GM18951 (cell line): Measurements from ENCODE around the gene SRSF7.
"Not testable (repeated sequence)": the region's sequence is repeated elsewhere in the genome, so short reads cannot be mapped to it uniquely, and the experiment has no call there.

Experiments
- POLR2A ChIP-seq: IDR thresholded peaks from 4 replicates; pipeline ENCODE4 v1.6.1; 2011; ENCODE audit warnings: mild to moderate bottlenecking; ENCODE audit not compliant: insufficient read length, insufficient read depth; ENCODE audit errors: extremely low read depth
- in situ Hi-C: fragments of 300-500 bp; cut with MboI; formaldehyde crosslinking; loops from one replicate; pipeline ENCODE4 v1.12.0; 2022; ENCODE audit warnings: low sequenced_read_pairs, mixed read lengths, inconsistent platforms; ENCODE audit not compliant: unreplicated experiment

SRSF7 gene

GRCh38 chr2:38750891-38751595 is at the start of gene SRSF7:
Gene SRSF7 (minus strand): TSS chr2:38751361. CDS start chr2:38751256, 105 bp downstream.
- in situ Hi-C loops, result no loop called here
- TF ChIP-seq POLR2A, result peak; percentile 100

DNA sequence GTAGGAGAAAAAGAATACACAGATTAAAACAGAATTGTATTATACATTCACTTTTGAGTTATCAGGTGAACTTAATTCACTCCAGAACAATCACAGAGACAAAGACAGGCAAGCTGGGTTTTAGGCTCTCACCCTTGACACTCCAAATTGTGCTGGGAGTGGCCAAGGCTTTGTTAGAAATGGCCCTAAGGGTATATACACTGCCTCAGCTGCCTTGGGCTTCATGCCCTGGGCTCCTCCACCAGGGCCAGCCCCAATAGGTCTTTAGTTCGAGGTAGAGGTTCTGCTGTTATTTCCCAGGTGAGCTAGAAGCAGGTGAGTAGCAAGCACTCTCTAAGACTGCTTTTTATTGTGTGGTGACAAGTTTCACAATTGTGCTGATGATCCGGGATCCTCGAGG is 46.8 kb upstream of the SRSF7 start:
- no peak for TF ChIP-seq POLR2A
- in situ Hi-C loops, result no loop called here

DNA sequence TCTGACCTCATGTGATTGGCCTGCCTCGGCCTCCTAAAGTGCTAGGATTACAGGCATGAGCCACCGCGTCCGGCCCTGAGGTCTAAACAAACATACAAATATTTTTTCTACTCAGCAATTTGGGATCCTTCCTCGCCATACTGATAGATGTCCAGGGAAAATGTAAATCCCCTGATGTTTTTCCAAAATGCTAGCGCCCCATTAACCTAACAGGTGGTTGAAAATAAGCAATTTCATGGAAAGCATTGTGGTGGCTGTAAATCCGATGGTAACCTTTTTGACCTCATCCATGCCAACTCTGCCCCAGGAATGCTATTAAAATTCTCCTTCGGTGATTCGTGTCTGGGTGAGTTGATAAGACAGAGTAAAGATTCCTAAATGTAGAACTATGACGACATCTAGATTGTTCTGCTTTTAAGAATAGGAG is 46.1 kb upstream of the SRSF7 start:
- TF ChIP-seq POLR2A, result no peak
- in situ Hi-C loops, result no loop called here

GRCh38 chr2:38795016-38795415 is 43.9 kb upstream of the SRSF7 start:
- in situ Hi-C loops, result not testable (repeated sequence)

- TF ChIP-seq POLR2A, result no peak
- in situ Hi-C loops, result no loop called here
Measured at GRCh38 chr2:38794235-38794946, 43.2 kb upstream of the SRSF7 start.

DNA sequence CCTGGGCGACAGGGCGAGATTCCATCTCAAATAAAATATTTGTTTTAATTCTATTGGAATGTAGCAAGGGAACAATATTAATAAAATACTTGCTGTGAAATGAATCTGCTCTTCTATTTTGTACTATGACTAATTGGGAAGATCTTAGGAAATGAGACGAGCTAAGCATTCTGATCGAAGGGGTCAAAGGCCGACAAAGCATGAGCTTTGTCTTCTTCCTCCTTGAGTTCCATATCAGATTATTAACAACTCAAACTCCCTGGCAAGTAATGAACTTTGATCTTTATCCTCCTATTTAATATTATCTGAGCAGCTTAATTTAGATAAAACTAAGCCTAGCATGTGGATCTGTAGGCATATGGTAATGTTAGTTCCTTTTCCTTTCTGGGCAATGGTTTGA is 42.4 kb upstream of the SRSF7 start:
- in situ Hi-C loops, result no loop called here
- no peak for TF ChIP-seq POLR2A

- in situ Hi-C loops, result no loop called here
- no peak for TF ChIP-seq POLR2A
Measured at GRCh38 chr2:38792751-38793150, 41.6 kb upstream of the SRSF7 start.

DNA sequence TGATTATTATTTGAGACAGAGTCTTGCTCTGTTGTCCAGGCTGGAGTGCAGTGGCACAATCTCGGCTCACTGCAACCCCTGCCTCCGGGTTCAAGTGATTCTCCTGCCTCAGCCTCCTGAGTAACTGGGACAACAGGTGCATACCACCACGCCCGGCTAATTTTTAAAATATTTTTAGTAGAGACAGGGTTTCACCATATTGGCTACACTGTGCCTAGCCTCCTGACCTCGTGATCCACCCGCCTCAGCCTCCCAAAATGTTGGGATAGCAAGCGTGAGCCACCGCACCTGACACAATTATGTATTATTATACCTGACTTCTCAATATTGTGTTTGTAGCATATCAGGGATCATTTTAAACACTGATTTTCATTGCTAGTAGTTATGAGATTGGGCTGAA is 41.2 kb upstream of the SRSF7 start:
- in situ Hi-C loops, result not testable (repeated sequence)

GRCh38 chr2:38791744-38792143 is 40.6 kb upstream of the SRSF7 start:
- in situ Hi-C loops, result no loop called here
- TF ChIP-seq POLR2A, result no peak

DNA sequence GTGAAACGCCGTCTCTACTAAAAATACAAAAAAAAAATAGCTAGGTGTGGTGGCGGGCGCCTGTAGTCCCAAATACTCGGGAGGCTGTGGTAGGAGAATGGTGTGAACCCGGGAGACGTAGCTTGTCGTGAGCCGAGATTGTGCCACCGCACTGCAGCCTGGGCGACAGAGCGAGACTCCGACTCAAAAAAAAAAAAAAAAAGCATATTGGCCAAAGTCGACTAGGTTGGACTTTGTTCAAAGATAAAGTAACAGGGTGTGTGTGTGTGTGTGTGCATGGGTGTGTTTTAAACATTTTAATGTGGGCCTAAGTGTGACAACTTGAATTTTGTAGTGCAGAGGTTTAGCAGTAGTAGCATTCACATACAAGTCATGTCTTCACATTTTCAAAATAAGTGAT is 38.5 kb upstream of the SRSF7 start:
- in situ Hi-C loops, result no loop called here
- no peak for TF ChIP-seq POLR2A

DNA sequence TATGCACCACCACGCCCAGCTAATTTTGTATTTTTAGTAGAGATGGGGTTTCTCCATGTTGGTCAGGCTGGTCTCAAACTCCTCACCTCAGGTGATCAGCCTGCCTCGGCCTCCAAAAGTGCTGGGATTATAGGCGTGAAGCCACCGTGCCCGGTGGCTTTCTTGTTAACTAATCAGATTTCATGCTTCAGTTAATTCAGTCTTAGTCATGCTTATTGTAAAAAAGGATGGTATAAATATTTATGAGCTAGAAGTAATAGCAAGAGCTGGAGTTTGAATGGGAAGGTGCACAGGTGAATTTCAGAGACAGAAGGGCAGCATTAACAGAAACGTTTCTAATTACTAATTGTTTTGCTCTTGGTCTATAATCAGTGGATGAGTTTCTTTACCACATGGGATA is 37.1 kb upstream of the SRSF7 start:
- in situ Hi-C loops, result no loop called here
- no peak for TF ChIP-seq POLR2A

DNA sequence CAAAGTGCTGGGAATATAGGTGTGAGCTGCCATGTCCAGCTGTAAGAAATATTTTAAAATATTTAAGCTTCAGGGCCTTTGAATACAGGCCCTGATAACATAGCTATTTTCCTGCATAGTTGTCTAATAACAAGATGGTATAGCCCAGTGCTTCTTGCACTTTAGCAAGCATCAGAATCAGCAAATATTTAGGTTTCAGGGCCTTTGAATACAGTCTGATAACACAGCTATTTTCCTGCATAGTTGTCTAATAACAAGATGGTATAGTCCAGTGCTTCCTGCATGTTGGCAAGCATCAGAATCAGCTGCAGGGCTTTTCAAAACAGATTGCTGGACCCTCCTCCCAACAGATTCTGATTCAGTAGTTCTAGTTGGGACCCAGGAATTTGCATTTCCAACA is 32.4 kb upstream of the SRSF7 start:
- in situ Hi-C loops, result no loop called here
- TF ChIP-seq POLR2A, result no peak

- no peak for TF ChIP-seq POLR2A
- in situ Hi-C loops, result no loop called here
Measured at GRCh38 chr2:38778687-38779082, 27.5 kb upstream of the SRSF7 start.

- in situ Hi-C loops, result no loop called here
- no peak for TF ChIP-seq POLR2A
Measured at GRCh38 chr2:38776531-38776930, 25.4 kb upstream of the SRSF7 start.
